ENCODE results near the gene ZMIZ2. TPM values are rescaled to one million over a fixed set of nuclear protein-coding genes. Genes with fewer than 3 reads are reported as not detected.
A peak's percentile ranks its signal among the peaks of the same experiment; 100 is the strongest.

Gene ZMIZ2
- total and polyA plus RNA-seq, 2 experiments from 2014 or later = 15.5 to 46.1 TPM

GRCh38 chr7:44748948-44749731 lies 493 bp downstream of the ZMIZ2 start:
- Mint-ChIP-seq H3K27me3 (ENCODE audit: insufficient read depth, low read depth, poor library complexity) (peaks cover 5% of the 10 kb centered on the region), H3K9me3 (no peaks in the 10 kb centered on the region; the same call in 1 of the 3 replicates), H3K36me3 (ENCODE audit: low read depth) (peaks cover 14% of the 10 kb centered on the region), H3K27ac (no peak overlapping the region), H3K4me3 (peak overlapping the region; percentile 82), H3K4me1 (peaks cover 29% of the 10 kb centered on the region)
- Histone ChIP-seq H3K27ac (ENCODE audit: low read depth) (no peak overlapping the region), H3K27me3 (ENCODE audit: insufficient read depth) (no peaks in the 10 kb centered on the region), H4K20me1 (replicated peaks; ENCODE audit: insufficient read depth) (peaks cover 28% of the 10 kb centered on the region), H3K4me1 (ENCODE audit: insufficient read depth) (peaks cover 11% of the 10 kb centered on the region), H2AFZ (no peak overlapping the region), H3F3A (replicated peaks; ENCODE audit: low read depth) (no peaks in the 10 kb centered on the region), H3K36me3 (ENCODE audit: insufficient read depth) (no peaks in the 10 kb centered on the region), H3K79me2 (replicated peaks; ENCODE audit: insufficient read depth) (peaks cover 50% of the 10 kb centered on the region), H3K4me2 (peak overlapping the region; percentile 94), H3K4me3 (peak overlapping the region; percentile 92), H3K9me2 (ENCODE audit: insufficient read depth) (no peaks in the 10 kb centered on the region)
- ATAC-seq = peak; percentile 38
- TF ChIP-seq EZH2phosphoT487 (IDR thresholded peaks at IDR 0.05; ENCODE audit: unreplicated experiment) (no peak), POLR2AphosphoS5 (IDR thresholded peaks at IDR 0.05; ENCODE audit: low read depth) (no peak), ZNF331 (CRISPR knock-in tag; IDR thresholded peaks at IDR 0.05; ENCODE audit: low read depth) (no peak), CTCF (conservative IDR thresholded peaks at IDR 0.05; ENCODE audit: low read depth in 2 of 2) (no peak), STAT1 (IDR thresholded peaks at IDR 0.05; ENCODE audit: unreplicated experiment) (no peak), JUNB (IDR thresholded peaks at IDR 0.05; ENCODE audit: unreplicated experiment) (no peak), EZH2 (IDR thresholded peaks at IDR 0.05; ENCODE audit: low read depth, unreplicated experiment) (no peak), NANOG (IDR thresholded peaks at IDR 0.05; ENCODE audit: borderline replicate concordance) (no peak), REST (IDR thresholded peaks at IDR 0.05; ENCODE audit: unreplicated experiment) (no peak), ETS1 (IDR thresholded peaks at IDR 0.05) (no peak), ZNF114 (CRISPR knock-in tag; IDR thresholded peaks at IDR 0.05) (no peak), CREB1 (CRISPR knock-in tag; IDR thresholded peaks at IDR 0.05; ENCODE audit: low read depth) (no peak), ZNF462 (CRISPR knock-in tag; IDR thresholded peaks at IDR 0.05) (no peak)
- peak; percentile 36 for DNase-seq (ENCODE audit: low spot score)

Data from GM23338 (cell line).